Fibroblast of the conjunctiva (primary cell): ENCODE measurements around the gene CYBB.

Experiments used
- DNase-seq: peaks from one replicate; pipeline ENCODE4 v3.0.0-alpha.2; 2010; ENCODE audit warnings: low read depth

The CYBB gene

DNA sequence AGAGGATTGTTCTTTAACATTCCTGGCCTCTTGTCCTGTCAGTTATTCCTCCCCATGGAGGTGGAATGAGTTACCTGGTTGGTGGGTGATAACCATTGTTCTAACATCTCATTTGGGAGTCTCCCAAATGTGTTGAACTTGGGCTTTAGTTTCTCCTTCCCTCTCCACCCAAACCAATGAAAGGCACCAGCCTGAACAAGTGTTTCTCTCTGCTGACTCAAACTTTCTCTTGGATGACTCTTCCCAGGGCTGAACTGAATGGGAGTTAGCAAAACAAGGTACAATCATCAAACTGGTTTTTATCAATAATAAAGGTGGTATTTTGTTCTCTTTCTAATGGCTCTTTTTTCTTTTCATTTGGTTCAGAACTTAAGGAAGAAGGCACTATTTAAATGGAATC, 64.8 kb downstream of the CYBB start:
- DNase-seq: no peak

DNA sequence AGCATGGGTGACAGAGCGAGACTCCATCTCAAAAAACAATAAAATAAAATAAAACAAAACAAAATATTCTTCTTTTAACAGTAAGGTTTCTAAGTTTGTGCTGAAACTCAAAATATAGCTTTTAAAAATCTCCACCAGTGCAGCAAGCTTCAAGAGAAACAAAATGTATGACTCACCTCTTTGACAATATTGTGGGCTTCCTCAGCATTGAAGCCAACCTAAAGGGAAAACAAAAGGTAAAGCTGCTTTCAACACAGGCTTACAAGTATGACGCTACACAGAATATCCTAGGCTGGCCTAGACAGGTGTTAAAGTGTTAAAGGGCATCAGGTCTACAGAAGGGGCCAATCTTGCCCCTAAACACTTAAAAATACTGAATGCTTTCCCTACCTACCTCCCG, 66.3 kb downstream of the CYBB start:
- DNase-seq: no peak

DNA sequence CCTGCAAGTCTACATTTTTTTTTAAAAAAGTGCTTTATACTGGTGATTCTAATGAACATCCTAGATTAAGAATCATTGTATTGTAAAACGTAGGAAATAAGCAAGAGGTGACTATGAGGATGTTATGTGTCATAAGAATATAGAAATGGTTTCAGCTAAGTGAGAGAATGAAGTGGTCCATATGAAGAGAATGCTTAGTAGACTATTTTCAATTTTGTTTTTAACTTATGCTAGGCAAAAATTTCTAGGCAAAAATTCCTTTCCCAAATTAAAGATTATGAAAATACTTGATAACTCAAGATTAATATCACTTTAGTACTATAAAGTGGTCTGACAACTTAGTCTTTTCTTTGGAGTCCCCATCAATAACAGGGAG, 66.7 kb downstream of the CYBB start:
- DNase-seq: no peak

DNA sequence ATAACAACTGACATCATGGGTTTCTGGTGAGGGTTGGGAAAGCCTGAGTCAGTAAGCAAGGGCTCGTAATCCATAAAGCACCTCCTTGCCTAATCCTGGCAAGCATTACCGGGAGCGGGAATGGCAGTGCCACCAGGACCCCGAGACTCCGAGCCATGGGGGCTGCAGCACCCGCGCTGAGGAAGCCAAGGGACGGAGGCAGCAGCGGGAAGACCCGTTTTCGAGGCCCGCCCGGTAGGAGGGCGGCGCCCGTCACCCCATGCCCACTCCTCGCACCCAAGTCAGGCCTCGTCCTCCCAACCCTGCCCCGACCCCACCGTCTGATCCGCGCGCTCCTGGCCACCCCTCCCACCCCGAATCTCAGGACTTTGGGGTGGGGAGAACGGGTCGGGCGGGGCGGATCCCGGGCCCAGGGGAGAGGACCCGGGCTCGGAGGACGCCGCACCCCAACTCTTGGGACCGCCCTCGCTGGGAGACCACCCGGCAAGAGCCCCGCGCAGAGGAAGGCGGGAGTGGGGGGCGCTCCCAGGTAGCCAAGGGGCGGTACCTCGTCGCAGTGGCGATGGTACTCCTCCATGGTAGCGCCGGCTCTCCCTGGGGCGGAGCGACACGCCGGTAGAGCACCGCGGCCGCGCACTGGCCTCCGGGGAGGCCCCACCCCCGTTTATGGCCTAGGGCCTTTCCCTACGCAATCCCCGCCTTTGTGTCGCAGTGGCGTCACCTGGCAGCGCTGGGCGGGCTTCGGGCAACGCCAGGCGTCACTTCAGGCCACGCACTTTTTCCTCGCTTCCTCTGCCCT, 67.3 kb downstream of the CYBB start, which contains the start of gene DYNLT3:
Gene DYNLT3 (minus strand): TSS at position 638 of the 799 bp plus-strand sequence. CDS start 61 bp downstream, at position 577.
- DNase-seq: peak; percentile 30

DNA sequence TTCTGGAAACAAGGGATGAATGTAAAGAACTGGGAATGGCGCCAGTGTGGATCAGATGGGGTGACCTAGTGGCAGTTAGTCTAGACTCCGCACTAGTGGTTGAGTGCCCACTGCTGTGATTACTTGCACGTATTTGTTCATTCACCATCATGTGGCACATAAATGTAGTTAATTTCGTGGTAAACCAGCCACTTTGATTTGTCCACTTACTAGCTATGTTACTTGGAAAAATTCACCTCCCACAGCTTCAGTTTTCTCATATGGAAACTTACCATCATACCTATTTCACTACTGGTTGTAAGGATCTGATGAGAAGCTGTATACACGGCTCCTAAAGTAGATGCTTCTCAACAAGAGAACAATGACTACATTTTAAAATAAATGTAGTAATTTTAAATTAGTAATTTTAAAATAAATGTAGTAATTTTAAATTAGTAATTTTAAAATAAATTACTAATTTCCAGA, 67.9 kb downstream of the CYBB start:
- no peak for DNase-seq

DNA sequence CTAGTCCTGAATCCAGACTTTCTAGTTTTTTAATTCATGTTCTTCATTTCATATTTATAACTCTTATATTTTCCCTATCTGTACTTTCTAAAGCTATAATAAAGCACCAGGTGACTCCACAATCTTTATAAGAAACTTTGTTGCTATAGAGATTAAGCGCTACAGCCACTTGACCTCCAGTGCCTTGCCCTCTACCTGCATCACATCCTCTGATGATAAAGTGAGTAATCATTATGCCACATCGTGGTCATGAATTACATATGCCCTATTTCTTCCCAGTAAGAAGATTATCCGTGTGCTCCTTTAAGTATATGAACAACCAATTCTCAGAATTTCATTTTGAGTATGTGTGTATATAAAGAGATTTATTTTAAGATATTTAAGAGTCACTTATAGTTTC, 74.3 kb downstream of the CYBB start:
- DNase-seq: no peak

DNA sequence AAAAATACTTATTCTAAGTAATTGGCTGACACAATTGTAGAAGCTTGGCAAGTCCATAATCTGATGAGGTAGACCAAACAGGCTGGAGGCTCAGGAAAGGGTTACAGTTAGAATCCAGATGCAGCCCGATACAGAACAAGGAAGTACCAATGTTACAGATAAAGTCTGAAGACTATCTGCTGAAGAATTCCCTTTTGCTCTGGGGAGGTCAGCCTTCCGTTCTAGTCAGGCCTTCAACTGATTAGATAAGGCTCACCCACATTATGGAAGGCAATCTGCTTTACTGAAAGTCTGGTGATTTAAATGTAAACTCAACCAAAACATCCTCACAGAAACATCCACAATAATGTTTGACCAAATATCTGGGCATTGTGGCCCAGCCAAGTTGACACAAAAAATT, 74.9 kb downstream of the CYBB start:
- DNase-seq: no peak

DNA sequence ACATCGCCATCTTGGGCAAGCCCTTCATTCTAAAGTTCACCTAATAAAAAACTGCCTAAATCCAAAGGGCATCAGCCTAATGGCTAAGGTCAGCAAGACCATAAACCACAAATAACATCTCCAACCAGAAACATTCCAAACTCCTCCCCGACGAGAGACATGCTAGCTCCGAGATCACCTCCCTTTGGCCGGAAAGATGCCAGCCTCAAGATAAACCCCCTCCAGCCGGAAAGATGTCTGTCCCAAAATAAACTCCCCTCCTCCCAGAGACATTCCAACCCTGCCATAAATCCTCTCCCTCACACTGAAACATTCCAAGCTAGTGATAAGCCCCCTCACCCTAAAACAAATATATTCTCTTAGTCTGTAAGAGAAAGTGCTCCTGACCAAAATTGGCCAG, 80.9 kb downstream of the CYBB start:
- DNase-seq: no peak

DNA sequence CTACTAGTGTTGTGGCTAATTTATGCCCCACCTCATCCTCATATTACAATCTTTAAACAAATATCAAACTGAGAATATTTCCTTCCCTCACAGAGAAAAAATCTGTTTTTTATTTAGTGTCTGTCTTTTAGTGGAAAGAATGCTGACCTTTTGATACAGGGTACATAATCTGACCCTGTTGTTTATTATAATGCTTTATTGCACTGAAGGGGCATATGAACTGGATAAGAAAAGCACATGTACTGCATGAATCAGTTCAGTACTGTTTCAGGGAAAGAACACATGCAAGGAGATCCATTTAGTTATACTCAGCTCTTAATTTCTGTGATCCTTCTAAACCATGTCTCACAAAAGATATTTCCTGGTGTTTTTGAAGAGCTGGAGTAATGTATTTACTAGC, 83.0 kb downstream of the CYBB start:
- no peak for DNase-seq
